Gastroesophageal sphincter (tissue), 4 donors: Measurements from ENCODE around the gene MUC6. TPM values are rescaled to one million over a fixed set of nuclear protein-coding genes. Genes with fewer than 3 reads are reported as not detected.

Experiments
- ATAC-seq: fragments of 150-250 bp; one replicate; pipeline ENCODE4 v1.9.1; 2016; ENCODE audit warnings: mild to moderate bottlenecking, moderate library complexity
- H3K27ac ChIP-seq, 4 donors: fragments of 200-600 bp; sonication (generic) in 3 of 4; 1 replicate in 3 of 4; 2 replicates in 1 of 4; pipeline ENCODE4 v1.5.1; 2016 to 2019
- H3K27me3 ChIP-seq: fragments of 200-600 bp; sonication (generic); one replicate; pipeline ENCODE4 v1.5.1; 2019
- H3K36me3 ChIP-seq, 2 donors: fragments of 200-600 bp; sonication (generic); one replicate each; pipeline ENCODE4 v1.5.1; 2019; ENCODE audit warnings: control low read depth in 1 of 2
- H3K4me1 ChIP-seq, 3 donors: fragments of 200-600 bp; sonication (generic); 1 replicate in 2 of 3; 2 replicates in 1 of 3; pipeline ENCODE4 v1.5.1; 2016 to 2019; ENCODE audit warnings: control low read depth in 2 of 3
- H3K4me3 ChIP-seq, 2 donors: fragments of 200-600 bp; sonication (generic); one replicate each; pipeline ENCODE4 v1.5.1; 2019; ENCODE audit warnings: mild to moderate bottlenecking in 1 of 2, moderate library complexity in 1 of 2
- H3K9me3 ChIP-seq, 3 donors: fragments of 200-600 bp; sonication (generic); one replicate each; pipeline ENCODE4 v1.5.1; 2017 to 2019; ENCODE audit warnings: control low read depth in 2 of 3
- CTCF ChIP-seq, 4 experiments: fragments of 200-600 bp in 2 of 4; fragments of 450-650 bp in 2 of 4; sonication (generic) in 1 of 4; IDR thresholded peaks; one replicate each; pipeline ENCODE4 v1.5.1; 2017 to 2019; ENCODE audit warnings: antibody characterized with exemption in 4 of 4, mild to moderate bottlenecking in 2 of 4, moderate library complexity in 2 of 4
- EP300 ChIP-seq: sonication (generic); formaldehyde crosslinking; IDR thresholded peaks from one replicate; pipeline ENCODE4 v1.6.1; 2017; ENCODE audit warnings: antibody characterized with exemption, mild to moderate bottlenecking
- POLR2A ChIP-seq, 2 donors: fragments of 450-650 bp; IDR thresholded peaks; one replicate each; pipeline ENCODE4 v1.6.1; 2017; ENCODE audit warnings: antibody characterized with exemption in 2 of 2, mild to moderate bottlenecking in 2 of 2, moderate library complexity in 1 of 2
- POLR2AphosphoS5 ChIP-seq: sonication (generic); formaldehyde crosslinking; IDR thresholded peaks from one replicate; pipeline ENCODE4 v1.6.1; 2017; ENCODE audit warnings: antibody characterized with exemption
- WGBS, 2 donors: methylation state at CpG; one replicate each; pipeline ENCODE4 v1.1.5; 2018; ENCODE audit warnings: low coverage in 1 of 2; 5-methylcytosine and 5-hydroxymethylcytosine counted together
- total RNA-seq, 4 donors: library from RNA; depleted of rRNA; stranded (reverse); fragments of >200 nt; gene quantifications; one replicate each; pipeline ENCODE4 v1.1.0, GENCODE V29; 2016

MUC6 gene
- total RNA-seq, 4 donors from 2014 or later: 0.77 TPM; not detected in 3

- Histone ChIP-seq H3K27ac (no peak overlapping the region), H3K9me3 (no peaks in the 10 kb centered on the region), H3K36me3 (no peaks in the 10 kb centered on the region), H3K27me3 (peaks cover 99% of the 10 kb centered on the region), H3K4me1 (peaks cover 0 to 8% (median 0%) of the 10 kb centered on the region in 3 donors), H3K4me3 (no peak overlapping the region)
- ATAC-seq: no peak
- WGBS, 2 donors: 82% methylated on average over 3 of the region's 25 CpGs; no CpG with 5 or more reads in 1 of the 2 donors
- TF ChIP-seq EP300: no peak
- no peak for TF ChIP-seq CTCF (IDR thresholded peaks at IDR 0.05)
- TF ChIP-seq POLR2AphosphoS5: no peak
- no peak for TF ChIP-seq POLR2A (IDR thresholded peaks at IDR 0.05)
These were observed 16.8 kb upstream of the MUC6 start for GRCh38 chr11:1053121-1053901.

- Histone ChIP-seq H3K4me1 (peaks cover 0 to 8% (median 0%) of the 10 kb centered on the region in 3 donors), H3K4me3 (no peak overlapping the region), H3K27me3 (peaks cover 99% of the 10 kb centered on the region), H3K27ac (no peak overlapping the region), H3K36me3 (no peaks in the 10 kb centered on the region), H3K9me3 (no peaks in the 10 kb centered on the region)
- no peak for ATAC-seq
- 70% methylated on average over 2 of the region's 25 CpGs; no CpG with 5 or more reads in 1 of the 2 donors for WGBS, 2 donors
- no peak for TF ChIP-seq POLR2AphosphoS5
- no peak for TF ChIP-seq POLR2A (IDR thresholded peaks at IDR 0.05)
- TF ChIP-seq CTCF (IDR thresholded peaks at IDR 0.05): no peak
- no peak for TF ChIP-seq EP300
These were observed 15.9 kb upstream of the MUC6 start for GRCh38 chr11:1052133-1053011.

- WGBS, 2 donors: 67% methylated on average over 1 of the region's 15 CpGs; no CpG with 5 or more reads in 1 of the 2 donors
- Histone ChIP-seq H3K4me3 (no peak overlapping the region), H3K27me3 (peaks cover 95% of the 10 kb centered on the region), H3K9me3 (no peaks in the 10 kb centered on the region), H3K36me3 (no peaks in the 10 kb centered on the region), H3K4me1 (peaks cover 0 to 8% (median 0%) of the 10 kb centered on the region in 3 donors), H3K27ac (no peak overlapping the region)
- ATAC-seq: peak; percentile 3
- no peak for TF ChIP-seq POLR2A (IDR thresholded peaks at IDR 0.05)
- TF ChIP-seq CTCF (IDR thresholded peaks at IDR 0.05): no peak
- TF ChIP-seq POLR2AphosphoS5: no peak
- no peak for TF ChIP-seq EP300
These were observed 15.0 kb upstream of the MUC6 start for GRCh38 chr11:1051356-1052132.

- Histone ChIP-seq H3K4me1 (peaks cover 0 to 8% (median 0%) of the 10 kb centered on the region in 3 donors), H3K27ac (no peak overlapping the region), H3K9me3 (no peaks in the 10 kb centered on the region), H3K27me3 (peaks cover 87% of the 10 kb centered on the region), H3K4me3 (no peak overlapping the region), H3K36me3 (no peaks in the 10 kb centered on the region)
- ATAC-seq: peak; percentile 70
- TF ChIP-seq CTCF (IDR thresholded peaks at IDR 0.05): peak in 3 of 4 experiments; percentile 73 to 87 (median 86)
- TF ChIP-seq EP300: no peak
- TF ChIP-seq POLR2AphosphoS5: no peak
- WGBS, 2 donors: 62 to 83% methylated on average over 1 to 14 of the region's 39 CpGs
These were observed 14.2 kb upstream of the MUC6 start for GRCh38 chr11:1050581-1051355.
